Right forelimb (tissue), 1 donor: ENCODE measurements around the gene SLC2A6.

Experiments
- DNase-seq: peaks from one replicate; pipeline ENCODE4 v3.0.0-alpha.2; 2018

SLC2A6 gene

DNA sequence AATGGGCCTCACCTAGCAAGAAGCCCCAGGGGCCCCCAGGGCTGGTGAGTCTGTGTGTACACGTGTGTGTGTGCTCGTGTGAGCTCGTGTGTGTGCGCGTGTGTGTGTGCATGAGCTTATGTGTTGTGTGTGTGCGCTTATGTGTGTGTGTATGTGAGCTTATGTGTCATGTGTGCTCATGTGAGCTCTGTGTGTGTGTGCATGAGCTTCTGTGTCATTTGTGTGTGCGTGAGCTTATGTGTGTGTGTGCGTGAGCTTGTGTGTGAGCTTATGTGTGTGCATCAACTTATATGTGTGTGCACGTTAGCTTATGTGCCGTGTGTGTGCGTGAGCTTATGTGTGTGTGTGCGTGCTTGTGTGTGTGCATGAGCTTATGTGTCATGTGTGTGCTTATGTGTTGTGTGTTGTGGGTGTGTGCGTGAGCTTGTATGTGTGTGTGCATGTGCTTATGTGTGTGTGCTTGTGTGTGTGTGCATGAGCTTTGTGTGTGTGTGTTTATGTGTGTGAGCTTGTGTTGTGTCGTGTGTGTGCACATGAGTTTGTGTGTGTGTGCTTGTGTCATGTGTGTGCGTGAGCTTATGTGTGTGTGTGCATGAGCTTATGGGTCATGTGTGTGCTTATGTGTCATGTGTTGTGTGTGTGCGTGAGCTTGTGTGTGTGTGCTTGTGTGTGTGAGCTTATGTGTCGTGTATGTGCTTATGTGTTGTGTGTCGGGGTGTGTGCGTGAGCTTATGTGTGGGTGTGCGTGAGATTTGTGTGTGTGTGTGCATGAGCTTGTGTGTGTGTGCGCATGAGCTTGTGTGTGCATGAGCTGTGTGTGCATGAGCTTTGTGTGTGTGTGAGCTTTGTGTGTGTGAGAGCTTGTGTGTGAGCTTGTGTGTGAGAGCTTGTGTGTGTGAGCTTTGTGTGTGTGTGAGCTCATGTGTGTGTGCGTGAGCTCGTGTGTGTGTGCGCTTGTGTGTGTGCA, 16.7 kb upstream of the SLC2A6 start:
- DNase-seq, result no peak

DNA sequence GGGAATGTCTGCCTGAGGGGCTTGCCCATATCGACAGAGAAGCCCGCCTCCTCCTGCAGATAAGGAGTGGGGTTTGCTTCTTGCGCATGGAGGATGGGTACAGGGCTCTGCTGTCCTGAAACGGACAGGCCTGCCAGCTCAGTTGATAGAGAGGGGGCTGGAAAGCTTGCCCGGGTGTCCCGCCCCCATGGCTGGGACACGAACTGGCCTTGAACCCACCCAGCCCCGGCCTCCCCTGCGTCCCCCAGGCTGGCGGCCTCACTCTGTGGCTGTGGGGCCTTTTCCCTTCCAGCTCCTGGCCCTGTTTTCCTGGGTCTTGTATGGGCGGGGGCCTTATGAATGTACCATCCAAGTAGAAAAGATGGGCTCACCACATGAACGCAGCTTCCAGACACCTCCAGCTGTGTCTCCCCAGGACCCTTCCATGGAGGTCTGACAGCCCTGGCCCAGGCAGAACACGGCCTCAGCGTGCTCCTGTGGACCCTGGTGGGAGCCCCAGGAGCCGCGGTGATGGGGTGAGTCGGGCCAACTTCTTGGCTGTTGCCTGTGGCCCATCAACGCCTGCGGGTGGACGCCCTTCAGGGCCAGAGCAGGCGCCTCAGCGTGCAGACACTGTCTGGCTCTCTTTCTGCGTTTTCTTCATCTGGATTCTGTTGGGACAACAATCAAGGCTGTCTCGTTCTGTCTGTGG, 15.9 kb upstream of the SLC2A6 start:
- DNase-seq, result no peak

DNA sequence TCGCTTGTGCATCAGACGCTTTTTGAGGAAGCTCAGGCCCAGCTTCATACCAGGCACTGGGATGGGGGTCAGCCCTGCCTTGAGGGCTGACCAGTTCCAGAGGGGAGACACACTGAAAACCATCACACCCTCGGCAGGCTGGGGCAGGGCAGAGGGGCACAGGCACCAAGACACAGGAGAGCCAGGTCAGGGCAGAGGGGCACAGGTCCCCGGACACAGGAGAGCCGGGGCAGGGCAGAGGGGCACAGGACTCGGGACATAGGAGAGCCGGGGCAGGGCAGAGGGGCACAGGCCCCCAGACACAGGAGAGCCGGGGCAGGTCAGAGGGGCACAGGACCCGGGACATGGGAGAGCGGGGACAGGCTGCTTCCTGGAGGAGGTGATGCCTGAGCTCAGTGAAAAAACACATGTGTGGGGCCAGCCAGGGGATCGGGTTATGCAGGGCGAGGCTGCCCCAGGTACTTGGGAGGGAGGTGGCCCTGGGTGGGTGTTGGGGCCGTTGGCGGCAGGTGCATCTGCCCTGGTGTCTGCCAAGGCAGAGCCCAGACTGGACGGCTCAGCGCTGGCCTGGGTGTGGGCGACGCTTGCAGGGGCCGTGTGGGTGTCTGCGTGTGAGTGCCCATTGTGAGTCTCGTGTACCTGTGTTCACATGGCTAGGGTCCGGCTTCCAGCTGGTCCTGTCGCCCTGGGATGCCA, 15.1 kb upstream of the SLC2A6 start:
- no peak for DNase-seq

DNA sequence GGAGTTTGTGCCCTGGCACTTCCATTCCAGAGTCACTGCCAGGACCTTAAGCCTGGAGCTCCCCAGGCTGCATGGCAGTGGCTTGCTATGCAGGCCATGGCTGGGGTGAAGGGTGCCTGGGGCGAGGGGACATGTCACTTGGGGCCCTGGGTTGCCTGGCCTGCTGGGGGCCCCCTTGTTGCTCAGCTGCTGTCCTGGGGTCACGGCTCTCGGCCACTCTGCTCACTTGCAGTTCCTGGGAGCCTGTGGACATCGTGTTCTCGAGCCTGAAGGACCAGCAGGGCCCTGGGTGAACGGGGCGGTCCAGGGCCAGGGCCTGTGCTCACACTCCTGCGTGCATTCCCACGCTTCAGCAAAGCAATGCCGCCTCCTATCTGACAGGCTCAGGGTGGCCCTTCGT, 14.5 kb upstream of the SLC2A6 start:
- DNase-seq, result no peak

DNA sequence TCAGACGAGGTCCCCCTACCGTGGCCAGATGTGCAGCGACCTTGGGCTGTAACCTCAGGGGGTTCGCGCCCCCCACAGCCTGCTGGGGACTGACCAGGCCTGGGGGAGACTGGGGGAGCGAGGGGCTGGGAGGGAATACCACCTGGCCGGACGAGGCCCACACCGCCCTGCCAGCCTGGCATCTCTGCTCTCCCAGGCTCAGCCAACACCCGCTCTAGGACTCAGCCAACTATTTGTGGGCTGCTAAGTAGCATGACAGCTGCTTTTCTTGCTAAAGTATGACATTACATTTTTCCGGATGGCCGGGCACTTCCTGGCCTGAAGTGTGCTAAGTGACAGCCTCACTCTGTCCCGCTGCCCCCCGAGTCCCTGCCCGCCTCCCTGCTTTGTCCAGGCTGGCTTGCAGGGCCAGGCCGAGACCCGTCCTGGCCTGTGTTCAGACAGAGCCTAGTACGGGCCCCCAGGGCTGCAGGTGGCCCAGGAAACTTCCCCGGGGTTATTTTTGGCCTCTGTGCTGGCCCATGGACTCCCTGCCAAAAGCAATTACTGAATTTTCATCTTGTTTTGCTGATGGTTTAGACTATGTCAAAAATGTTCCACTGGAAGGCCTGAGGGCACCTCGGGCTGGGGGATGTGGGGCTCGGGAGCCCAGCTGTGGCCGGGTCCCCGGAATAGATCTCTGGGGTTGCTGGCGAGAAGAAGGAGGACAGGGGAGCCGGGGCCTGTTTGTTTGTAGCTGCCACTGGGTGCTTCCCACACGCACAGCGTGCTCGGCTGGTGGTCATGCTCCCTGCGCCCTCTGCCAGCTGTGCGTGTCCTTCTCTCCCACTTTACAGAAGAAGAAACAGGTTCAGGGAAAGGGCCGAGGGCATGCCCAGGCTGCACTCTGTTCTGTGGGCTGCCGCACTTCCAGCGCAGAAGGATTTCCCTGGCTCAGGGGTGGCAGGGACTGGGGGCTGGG, 13.4 kb upstream of the SLC2A6 start:
- DNase-seq, result peak; percentile 79

DNA sequence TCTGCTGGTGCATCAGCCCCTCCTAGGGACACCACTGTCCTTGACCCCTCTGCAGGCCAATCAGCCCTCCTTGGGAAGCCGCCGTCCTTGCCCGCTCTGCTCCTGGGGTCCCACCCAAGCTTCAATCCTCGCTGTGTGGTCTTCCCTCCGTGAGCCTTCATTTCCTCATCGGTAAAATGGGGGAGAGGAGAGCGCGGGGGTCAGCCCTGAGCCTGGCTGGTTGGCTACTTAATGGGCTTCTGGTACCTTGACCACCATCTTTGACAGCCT, 12.7 kb upstream of the SLC2A6 start:
- no peak for DNase-seq

GRCh38 chr9:133490865-133491655, 12.2 kb upstream of the SLC2A6 start:
- DNase-seq, result no peak

DNA sequence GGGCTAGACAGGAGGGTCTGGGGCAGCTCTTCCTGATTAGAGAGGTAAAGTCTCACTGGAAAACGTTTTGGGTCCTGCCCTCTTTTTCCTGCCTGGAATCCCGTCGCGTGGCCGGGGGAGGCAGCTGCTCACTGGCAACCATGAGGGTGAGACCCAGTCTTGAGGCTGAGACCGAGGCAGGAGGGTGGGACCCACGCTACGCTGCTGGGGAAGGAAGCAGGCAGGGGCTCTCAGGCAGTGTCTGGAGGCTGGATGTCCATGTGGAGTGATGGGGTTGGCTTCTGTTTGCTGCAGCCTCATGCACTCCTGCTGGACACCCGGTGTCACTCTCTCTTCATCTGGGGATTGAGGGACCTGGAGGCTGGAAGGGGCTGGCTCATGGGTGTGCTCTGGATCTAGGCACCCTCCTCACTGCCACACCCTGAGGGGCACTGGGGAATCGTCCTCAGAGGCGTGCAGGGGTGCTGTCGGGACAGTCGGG, 11.3 kb upstream of the SLC2A6 start:
- DNase-seq, result no peak

GRCh38 chr9:133489253-133490190, 10.6 kb upstream of the SLC2A6 start:
- DNase-seq, result no peak

GRCh38 chr9:133488686-133489252, 9.9 kb upstream of the SLC2A6 start:
- DNase-seq, result no peak

DNA sequence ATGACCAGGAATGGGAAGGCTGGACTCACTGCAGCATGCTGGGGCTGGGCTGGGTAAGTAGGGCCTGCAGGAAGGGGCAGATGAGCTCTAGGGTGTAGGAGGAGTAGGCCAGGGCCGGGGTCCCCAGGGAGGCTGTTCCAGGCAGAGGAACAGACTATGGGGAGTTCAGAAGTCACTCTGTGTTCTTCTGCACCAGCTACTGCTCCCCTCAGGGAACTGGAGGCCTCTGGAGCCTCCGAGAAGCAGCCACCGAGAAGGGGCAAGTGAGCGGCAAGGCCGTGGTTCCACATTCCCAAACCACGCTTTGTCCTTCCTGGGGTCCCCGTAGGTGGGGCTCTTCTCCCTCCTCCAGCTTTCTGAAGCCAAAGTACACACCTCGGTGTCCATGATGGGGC, 8.4 kb upstream of the SLC2A6 start:
- no peak for DNase-seq

DNA sequence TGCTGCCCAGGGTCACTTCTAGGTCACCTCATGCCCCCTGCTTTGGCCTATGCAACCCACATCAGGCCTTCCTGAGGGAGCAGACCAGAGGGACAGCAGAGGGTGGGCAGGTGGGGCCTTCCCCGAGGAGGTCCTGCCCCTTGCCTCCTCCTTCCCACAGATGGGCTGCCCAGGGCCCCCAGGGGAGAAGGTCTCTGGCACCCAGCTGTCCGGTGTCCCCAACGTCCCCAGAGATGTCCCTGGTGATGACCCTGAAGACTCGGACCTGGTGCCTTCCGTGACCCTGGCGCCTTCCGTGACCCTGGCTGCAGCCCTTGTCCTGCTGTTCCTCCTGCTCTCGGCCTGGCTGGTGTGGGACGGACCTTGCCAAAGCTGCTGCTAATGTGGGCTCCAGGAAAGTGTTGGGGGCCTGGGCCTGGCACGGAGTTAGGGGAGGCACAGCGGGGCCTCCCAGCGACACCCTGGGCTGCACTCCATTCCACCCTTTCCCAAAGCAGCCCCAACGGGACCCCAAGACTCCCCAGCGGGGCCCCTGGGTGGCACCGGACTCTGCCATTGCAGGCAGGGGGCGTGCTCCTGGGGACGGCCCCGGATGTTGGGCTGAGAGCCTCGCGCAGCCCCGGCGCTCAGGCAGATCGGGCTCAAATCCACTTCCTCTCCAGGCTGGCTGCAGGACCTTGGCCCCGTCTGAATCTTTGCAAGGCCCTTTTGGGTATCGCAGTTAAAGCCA, 6.8 kb upstream of the SLC2A6 start:
- DNase-seq, result no peak

DNA sequence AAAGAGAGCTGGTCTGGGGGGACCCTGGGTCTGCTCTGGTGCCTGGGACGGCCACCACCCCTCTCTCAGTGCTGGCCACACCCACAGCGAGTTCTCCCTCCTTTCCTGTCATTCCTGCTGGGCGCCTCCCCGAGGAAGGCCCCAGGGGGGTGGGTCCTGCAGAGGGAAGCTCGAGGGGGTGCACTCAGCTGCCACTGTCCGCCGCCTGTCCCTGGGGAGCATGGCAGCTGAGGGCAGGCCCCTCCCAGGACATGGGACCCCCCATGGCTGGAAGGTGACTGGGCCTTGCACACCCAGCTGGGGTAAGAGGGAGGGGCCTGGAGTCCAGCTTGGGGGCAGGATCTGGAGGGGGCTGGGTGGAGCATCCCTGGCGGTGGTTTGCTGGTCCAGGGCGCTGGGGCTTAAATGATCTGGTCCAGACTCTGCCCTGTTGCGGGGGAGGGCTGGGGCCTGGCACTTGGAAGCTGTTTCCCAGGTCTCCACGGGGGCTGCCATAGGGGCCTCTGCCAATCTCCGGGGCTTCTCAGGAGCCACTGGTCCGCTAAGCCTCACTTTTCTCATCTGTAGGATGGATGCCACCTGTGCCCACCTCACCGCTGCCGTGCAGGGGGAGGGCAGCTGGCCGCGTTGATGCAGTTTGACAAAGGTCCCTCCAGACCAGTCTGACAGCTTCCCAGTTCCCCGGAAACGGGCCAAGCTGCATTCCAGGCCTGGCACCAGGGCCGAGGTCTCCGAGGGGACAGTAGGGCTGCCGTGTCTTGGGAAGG, 6.0 kb upstream of the SLC2A6 start:
- DNase-seq, result no peak

DNA sequence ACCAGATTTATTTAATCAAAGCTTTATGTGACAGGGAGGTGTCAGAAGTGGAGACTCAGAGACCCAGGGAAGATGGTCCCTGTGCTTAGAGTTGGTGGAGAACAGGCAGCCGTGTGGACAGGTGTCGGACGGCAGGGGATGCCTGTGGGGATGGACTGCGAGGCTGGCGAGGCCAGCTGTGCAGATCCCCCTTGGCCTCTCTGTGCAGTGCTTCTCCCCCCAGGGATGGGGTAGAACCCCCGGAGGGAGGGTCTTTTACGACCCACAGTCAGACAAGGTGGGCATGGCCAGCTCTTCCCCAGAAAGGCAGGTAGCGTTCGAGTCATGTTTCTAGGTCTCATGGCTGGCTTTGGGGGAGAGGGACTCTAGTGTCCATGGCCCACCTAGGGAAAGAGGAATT, 4.7 kb upstream of the SLC2A6 start:
- no peak for DNase-seq

DNA sequence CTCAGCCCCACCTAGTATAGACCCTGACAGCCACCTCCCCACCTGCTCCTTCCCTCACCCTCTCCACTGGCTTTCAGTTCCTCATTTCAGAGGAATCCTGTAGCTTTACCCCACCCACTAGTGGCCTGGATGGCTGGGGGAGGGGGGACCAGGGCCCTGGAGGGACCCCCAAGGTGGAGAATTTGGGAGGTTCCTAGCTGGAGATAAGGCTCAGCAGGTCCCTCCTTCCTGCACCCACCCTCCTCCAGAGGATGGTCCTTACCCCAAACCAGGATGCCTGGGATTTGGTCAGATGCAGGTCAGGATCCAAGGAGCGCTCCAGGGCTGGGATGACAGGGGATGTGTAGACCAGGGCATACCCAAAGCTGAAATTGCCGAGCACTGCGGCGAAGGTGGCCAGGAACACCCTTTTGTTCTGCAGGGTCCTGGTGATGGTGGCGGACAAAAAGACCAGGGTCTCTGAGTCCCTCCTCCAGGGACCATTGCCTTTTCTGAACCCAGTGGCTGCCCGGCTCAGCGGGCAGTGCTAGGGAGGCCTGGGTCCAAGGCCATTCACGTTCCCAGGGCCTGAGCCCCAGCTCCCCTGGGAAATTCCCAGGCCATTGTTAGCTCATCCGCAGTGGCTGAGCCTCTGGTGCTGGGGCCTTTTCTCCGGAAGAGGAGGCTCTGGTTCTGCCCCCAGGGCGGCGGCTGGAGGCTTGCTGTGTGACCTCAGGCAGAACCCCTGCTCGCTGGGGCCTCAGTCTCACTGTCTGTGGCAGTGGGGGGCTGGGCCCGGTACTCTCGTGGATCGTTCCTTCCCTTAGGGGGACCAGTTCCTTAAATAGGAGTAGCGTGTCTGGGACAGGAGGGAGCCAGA, 678 bp downstream of the SLC2A6 start:
- DNase-seq, result no peak

DNA sequence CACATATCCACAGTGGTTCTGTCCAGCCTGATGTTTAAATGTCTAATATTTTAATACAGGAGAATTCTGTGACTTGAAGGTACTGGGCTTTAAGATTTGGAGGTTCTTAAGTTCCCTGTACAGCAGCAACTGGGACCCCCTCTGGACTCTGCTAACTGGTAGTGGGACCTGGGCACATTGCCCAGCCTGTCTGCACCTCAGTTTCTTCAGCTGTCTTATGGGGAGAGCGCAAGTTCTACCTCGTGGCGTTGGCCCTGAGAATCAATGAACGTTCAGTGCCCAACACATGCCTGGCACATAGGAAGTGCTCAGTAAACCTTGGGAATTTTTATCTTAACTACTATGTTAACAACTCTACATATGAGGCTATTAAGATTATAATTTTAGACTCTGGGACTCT, 1.4 kb downstream of the SLC2A6 start:
- no peak for DNase-seq

DNA sequence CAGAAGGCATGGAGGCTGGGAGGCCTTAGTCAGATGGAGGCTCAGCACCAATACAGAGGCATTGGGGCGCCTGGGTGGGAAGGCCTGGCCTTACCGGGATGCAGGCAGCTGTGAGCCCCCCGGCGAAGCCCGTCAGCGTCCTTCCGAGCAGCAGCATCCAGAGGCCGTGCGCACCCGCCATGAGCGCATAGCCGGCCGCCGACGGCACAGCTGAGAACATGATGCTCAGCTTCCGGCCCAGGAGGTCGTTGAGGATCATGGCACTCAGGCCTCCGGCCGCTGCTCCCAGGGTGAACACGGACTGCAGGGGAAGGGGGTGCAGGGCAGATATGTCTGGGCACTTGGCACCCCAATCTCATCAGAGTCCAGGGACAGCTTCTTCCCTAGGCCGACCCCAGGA, 2.0 kb downstream of the SLC2A6 start:
- DNase-seq, result no peak
